ENCODE results near the gene NOL7. TPM values are rescaled to one million over a fixed set of nuclear protein-coding genes. Genes with fewer than 3 reads are reported as not detected.

The NOL7 gene
- polyA plus RNA-seq, 1 donor = 67.2 TPM

DNA sequence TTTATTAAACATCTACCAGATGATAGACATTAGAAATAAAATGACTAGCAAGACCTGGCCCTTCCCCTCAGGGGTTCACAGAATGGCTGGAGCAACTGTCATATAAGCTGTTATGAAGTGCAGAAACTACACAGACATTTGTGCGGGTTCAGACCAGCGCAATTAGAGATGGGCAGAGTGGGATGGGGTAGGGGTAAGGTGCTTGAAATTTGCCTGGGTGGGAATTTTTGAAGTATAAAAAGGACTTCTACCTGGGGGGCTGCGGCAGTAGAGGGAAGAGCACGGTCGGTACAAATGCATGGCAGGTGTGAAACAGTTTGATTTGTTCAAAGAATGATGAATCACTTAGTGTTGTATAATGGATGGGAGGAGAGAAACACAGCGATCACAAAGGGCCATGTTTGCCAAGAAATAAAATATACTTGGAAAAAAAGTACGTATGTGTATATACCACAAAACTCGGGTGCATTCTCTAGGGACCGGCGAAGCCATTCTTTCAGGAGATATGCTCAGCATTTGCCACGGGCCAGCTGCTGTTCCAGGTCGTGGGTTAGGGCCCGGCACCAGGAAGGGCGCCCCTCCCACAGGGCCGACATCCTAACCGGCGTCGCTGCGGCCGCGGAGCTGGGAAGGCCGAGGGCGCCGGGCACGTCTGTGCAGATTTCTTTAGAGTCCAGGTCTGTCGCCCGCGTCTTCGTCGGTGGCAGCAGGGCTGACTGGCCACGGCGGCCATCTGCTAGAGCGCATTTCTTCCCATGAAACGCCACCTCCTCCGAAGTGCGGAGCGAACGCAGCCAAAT is 809 bp upstream of the NOL7 start:
- Histone ChIP-seq H3K27ac (ENCODE audit: low read length) (peak overlapping the region; percentile 89), H3K4me1 (ENCODE audit: control insufficient read depth, insufficient read depth, low read length) (peaks cover 11% of the 10 kb centered on the region), H3K36me3 (ENCODE audit: control insufficient read depth, insufficient read depth, low read length) (peaks cover 22% of the 10 kb centered on the region), H3K27me3 (ENCODE audit: control insufficient read depth, insufficient read depth, low read length) (no peaks in the 10 kb centered on the region), H3K4me3 (ENCODE audit: low read length) (peak overlapping the region; percentile 83), H3K9me3 (ENCODE audit: control insufficient read depth, low read depth, low read length) (peaks cover 5% of the 10 kb centered on the region)
- 0% methylated on average over 2 of the region's 38 CpGs for WGBS (ENCODE audit: insufficient coverage, low lambda C conversion rate)
- peak in 1 of 2 donors; percentile 16 for DNase-seq

GRCh38 chr6:13615792-13616120 is 621 bp downstream of the NOL7 start:
- H3K27ac ChIP-seq (ENCODE audit: low read length) = peak overlapping the region; percentile 73
- H3K9me3 ChIP-seq (ENCODE audit: control insufficient read depth, low read depth, low read length) = peaks cover 5% of the 10 kb centered on the region
- DNase-seq = peak in 1 of 2 donors; percentile 19
- H3K4me1 ChIP-seq (ENCODE audit: control insufficient read depth, insufficient read depth, low read length) = peaks cover 11% of the 10 kb centered on the region
- WGBS (ENCODE audit: insufficient coverage, low lambda C conversion rate) = no CpG with 5 or more reads among the region's 14 CpGs
- H3K4me3 ChIP-seq (ENCODE audit: low read length) = peak overlapping the region; percentile 83
- peaks cover 31% of the 10 kb centered on the region for H3K36me3 ChIP-seq (ENCODE audit: control insufficient read depth, insufficient read depth, low read length)
- no peaks in the 10 kb centered on the region for H3K27me3 ChIP-seq (ENCODE audit: control insufficient read depth, insufficient read depth, low read length)

DNA sequence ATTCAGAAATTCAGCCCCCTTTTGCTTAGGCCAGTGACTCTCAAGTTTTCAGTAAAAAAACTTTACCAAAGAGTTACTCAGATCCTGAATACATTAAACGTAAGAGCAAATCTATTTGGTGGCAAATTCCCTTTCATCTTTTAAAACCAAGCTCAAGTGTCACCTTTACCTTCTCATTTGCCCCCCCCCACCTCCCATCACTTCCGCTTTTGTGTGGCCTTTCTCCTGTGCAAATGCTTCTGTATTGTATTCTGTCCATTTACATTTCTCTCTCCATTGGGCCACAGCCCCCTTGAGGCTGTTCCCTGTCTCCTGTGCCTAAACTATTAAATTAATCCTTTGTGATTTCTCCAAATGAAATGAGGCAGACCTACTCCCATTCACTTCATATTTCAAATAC is 1.9 kb downstream of the NOL7 start:
- no peak for DNase-seq
- WGBS (ENCODE audit: insufficient coverage, low lambda C conversion rate) = no CpG with 5 or more reads among the region's 2 CpGs
- Histone ChIP-seq H3K27ac (ENCODE audit: low read length) (no peak overlapping the region), H3K9me3 (ENCODE audit: control insufficient read depth, low read depth, low read length) (peaks cover 5% of the 10 kb centered on the region), H3K4me3 (ENCODE audit: low read length) (no peak overlapping the region), H3K27me3 (ENCODE audit: control insufficient read depth, insufficient read depth, low read length) (no peaks in the 10 kb centered on the region), H3K4me1 (ENCODE audit: control insufficient read depth, insufficient read depth, low read length) (peaks cover 11% of the 10 kb centered on the region), H3K36me3 (ENCODE audit: control insufficient read depth, insufficient read depth, low read length) (peaks cover 41% of the 10 kb centered on the region)

DNA sequence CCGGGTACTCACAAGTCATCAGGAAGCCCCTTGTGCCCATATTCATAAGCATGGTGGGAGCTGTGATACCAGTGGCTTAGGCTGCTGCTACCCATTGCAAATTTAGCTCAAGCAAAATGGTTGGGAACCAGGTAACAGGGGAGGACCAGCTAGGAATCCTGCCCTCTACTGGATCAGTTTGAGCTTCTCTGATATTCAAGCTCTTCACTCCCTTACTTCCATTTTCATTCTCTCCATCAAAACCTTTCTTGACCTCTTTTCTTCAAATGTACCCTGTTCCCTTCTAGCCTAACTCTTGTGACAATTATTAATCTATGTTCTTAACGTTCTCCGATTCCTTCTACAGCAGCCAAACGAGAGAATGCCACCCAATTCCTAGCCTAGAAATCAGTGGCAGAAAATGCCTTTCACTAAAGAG is 9.7 kb downstream of the NOL7 start:
- Histone ChIP-seq H3K27me3 (ENCODE audit: control insufficient read depth, insufficient read depth, low read length) (no peaks in the 10 kb centered on the region), H3K36me3 (ENCODE audit: control insufficient read depth, insufficient read depth, low read length) (peaks cover 66% of the 10 kb centered on the region), H3K4me1 (ENCODE audit: control insufficient read depth, insufficient read depth, low read length) (no peaks in the 10 kb centered on the region), H3K27ac (ENCODE audit: low read length) (no peak overlapping the region), H3K4me3 (ENCODE audit: low read length) (no peak overlapping the region), H3K9me3 (ENCODE audit: control insufficient read depth, low read depth, low read length) (no peaks in the 10 kb centered on the region)
- 78% methylated on average over 2 of the region's 4 CpGs for WGBS (ENCODE audit: insufficient coverage, low lambda C conversion rate)
- peak in 1 of 2 donors; percentile 23 for DNase-seq

DNA sequence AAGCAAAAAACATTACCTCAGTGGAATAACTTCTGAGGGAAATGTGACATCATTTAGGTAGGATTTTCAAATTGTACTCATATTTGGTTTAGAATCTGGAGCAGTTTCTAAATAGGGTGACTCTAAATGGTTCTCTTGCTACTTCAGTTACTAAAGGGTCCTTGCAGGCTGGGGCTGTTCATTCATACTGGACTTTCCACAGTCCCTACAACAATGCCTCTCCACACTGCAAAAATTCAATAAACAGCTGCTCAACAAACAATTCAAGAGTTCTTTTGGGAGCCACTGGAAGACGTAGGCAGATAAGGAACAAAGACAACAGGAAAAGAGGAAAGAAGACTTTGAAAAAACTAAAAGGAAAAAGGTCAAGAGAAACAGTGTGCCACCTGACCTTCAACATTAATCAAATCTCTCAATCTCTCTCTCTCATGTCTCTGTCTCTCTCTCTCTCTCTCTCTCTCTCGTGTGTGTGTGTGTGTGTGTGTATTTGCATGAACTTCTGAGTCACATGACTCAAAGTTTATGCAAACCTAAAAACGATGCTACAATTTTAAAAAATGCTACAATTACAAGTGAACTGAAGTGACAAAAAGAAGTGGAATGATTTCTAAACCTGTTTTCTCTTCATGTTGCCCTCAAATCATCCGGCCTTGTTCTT is 14.5 kb downstream of the NOL7 start:
- DNase-seq = no peak
- WGBS (ENCODE audit: insufficient coverage, low lambda C conversion rate) = 50% methylated on average over 2 of the region's 4 CpGs
- peaks cover 51% of the 10 kb centered on the region for H3K36me3 ChIP-seq (ENCODE audit: control insufficient read depth, insufficient read depth, low read length)

GRCh38 chr6:13630499-13630898 is 15.4 kb downstream of the NOL7 start:
- no peak overlapping the region for H3K27ac ChIP-seq (ENCODE audit: low read length)
- WGBS (ENCODE audit: insufficient coverage, low lambda C conversion rate) = no CpG with 5 or more reads among the region's 1 CpG
- no peak for DNase-seq
- H3K4me3 ChIP-seq (ENCODE audit: low read length) = no peak overlapping the region
- no peaks in the 10 kb centered on the region for H3K4me1 ChIP-seq (ENCODE audit: control insufficient read depth, insufficient read depth, low read length)
- H3K27me3 ChIP-seq (ENCODE audit: control insufficient read depth, insufficient read depth, low read length) = no peaks in the 10 kb centered on the region
- H3K9me3 ChIP-seq (ENCODE audit: control insufficient read depth, low read depth, low read length) = no peaks in the 10 kb centered on the region
- peaks cover 44% of the 10 kb centered on the region for H3K36me3 ChIP-seq (ENCODE audit: control insufficient read depth, insufficient read depth, low read length)

More for the DNA sequence above, 14.5 kb downstream of the NOL7 start:
- Histone ChIP-seq H3K27me3 (ENCODE audit: control insufficient read depth, insufficient read depth, low read length) (no peaks in the 10 kb centered on the region), H3K4me1 (ENCODE audit: control insufficient read depth, insufficient read depth, low read length) (no peaks in the 10 kb centered on the region), H3K4me3 (ENCODE audit: low read length) (no peak overlapping the region), H3K9me3 (ENCODE audit: control insufficient read depth, low read depth, low read length) (no peaks in the 10 kb centered on the region), H3K27ac (ENCODE audit: low read length) (no peak overlapping the region)

DNA sequence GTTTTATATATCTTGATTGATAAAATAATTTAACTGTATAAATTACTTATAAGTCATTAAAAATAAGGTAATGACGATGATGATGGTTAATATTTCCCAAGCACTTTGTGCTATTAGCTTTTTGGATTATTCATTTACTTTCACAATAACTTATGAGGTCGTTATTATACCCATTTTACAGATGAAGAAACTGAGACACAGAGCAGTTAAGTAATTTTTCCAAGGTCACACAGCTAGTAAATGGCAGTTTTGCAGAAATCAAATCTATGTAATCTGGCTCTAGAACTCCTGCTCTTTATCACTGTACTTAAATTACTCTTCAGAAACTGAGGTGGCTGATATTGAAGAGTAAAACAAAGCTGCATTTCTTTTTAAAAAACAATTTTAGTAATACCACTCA is 18.2 kb downstream of the NOL7 start:
- H3K9me3 ChIP-seq (ENCODE audit: control insufficient read depth, low read depth, low read length) = no peaks in the 10 kb centered on the region
- no peak for DNase-seq
- 83% methylated on average over 1 of the region's 2 CpGs for WGBS (ENCODE audit: insufficient coverage, low lambda C conversion rate)
- H3K4me1 ChIP-seq (ENCODE audit: control insufficient read depth, insufficient read depth, low read length) = no peaks in the 10 kb centered on the region
- H3K27ac ChIP-seq (ENCODE audit: low read length) = no peak overlapping the region
- H3K27me3 ChIP-seq (ENCODE audit: control insufficient read depth, insufficient read depth, low read length) = no peaks in the 10 kb centered on the region
- peaks cover 43% of the 10 kb centered on the region for H3K36me3 ChIP-seq (ENCODE audit: control insufficient read depth, insufficient read depth, low read length)
- H3K4me3 ChIP-seq (ENCODE audit: low read length) = no peak overlapping the region

DNA sequence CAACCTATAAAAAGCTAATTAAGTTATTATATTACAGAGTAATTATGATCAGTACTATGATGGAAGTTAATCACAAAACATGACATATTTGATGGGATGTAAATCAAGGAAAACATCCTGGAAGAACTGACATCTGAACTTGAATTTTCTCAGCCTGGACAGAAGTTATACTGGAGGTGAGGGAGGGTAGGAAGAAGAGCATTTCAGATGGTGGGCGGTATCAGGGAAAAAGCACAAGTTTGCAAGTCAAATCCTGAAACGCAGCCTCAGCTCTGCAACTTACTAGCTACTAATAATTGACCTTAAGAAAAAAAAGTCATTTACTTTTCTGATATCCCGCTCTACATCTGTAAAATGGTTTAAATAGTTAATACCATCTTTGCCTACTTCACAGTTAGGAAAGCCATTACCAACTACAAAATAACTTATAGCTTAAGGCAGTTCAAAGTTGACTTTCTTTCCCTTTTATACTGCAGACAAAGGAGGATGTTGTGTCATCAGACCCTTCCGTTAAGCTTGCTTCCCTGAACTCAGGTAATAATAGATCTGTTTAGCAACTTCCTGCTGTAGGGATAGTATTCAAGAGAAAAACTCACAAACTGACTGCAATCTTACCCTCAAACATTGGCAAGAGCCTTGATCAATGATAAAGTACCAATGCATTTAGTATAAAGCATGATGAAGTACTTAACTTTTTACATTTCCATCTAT is 21.0 kb downstream of the NOL7 start:
- H3K36me3 ChIP-seq (ENCODE audit: control insufficient read depth, insufficient read depth, low read length) = peaks cover 37% of the 10 kb centered on the region
- H3K4me3 ChIP-seq (ENCODE audit: low read length) = no peak overlapping the region
- H3K4me1 ChIP-seq (ENCODE audit: control insufficient read depth, insufficient read depth, low read length) = no peaks in the 10 kb centered on the region
- no CpG with 5 or more reads among the region's 4 CpGs for WGBS (ENCODE audit: insufficient coverage, low lambda C conversion rate)
- DNase-seq = no peak
- H3K9me3 ChIP-seq (ENCODE audit: control insufficient read depth, low read depth, low read length) = no peaks in the 10 kb centered on the region
- no peak overlapping the region for H3K27ac ChIP-seq (ENCODE audit: low read length)
- no peaks in the 10 kb centered on the region for H3K27me3 ChIP-seq (ENCODE audit: control insufficient read depth, insufficient read depth, low read length)

- Histone ChIP-seq H3K27me3 (ENCODE audit: control insufficient read depth, insufficient read depth, low read length) (no peaks in the 10 kb centered on the region), H3K9me3 (ENCODE audit: control insufficient read depth, low read depth, low read length) (no peaks in the 10 kb centered on the region), H3K27ac (ENCODE audit: low read length) (no peak overlapping the region), H3K4me3 (ENCODE audit: low read length) (no peak overlapping the region), H3K4me1 (ENCODE audit: control insufficient read depth, insufficient read depth, low read length) (no peaks in the 10 kb centered on the region), H3K36me3 (ENCODE audit: control insufficient read depth, insufficient read depth, low read length) (peaks cover 24% of the 10 kb centered on the region)
- DNase-seq = no peak
- WGBS (ENCODE audit: insufficient coverage, low lambda C conversion rate) = 86% methylated on average over 1 of the region's 1 CpG
These were observed 22.9 kb downstream of the NOL7 start for GRCh38 chr6:13638014-13638413.

- no peak for DNase-seq
- Histone ChIP-seq H3K4me1 (ENCODE audit: control insufficient read depth, insufficient read depth, low read length) (no peaks in the 10 kb centered on the region), H3K27ac (ENCODE audit: low read length) (no peak overlapping the region), H3K9me3 (ENCODE audit: control insufficient read depth, low read depth, low read length) (no peaks in the 10 kb centered on the region), H3K27me3 (ENCODE audit: control insufficient read depth, insufficient read depth, low read length) (no peaks in the 10 kb centered on the region), H3K36me3 (ENCODE audit: control insufficient read depth, insufficient read depth, low read length) (peaks cover 24% of the 10 kb centered on the region), H3K4me3 (ENCODE audit: low read length) (no peak overlapping the region)
- no CpG with 5 or more reads among the region's 4 CpGs for WGBS (ENCODE audit: insufficient coverage, low lambda C conversion rate)
These were observed 23.5 kb downstream of the NOL7 start for GRCh38 chr6:13638626-13639025.

Measured in large intestine (tissue), 3 donors.